Brain microvascular endothelial cell (primary cell): Measurements from ENCODE around the gene CACNA1B.

Source experiments
- DNase-seq: peaks from one replicate; pipeline ENCODE4 v3.0.0-alpha.2; 2020
- H3K27ac ChIP-seq: fragments of 250-450 bp; sonication (Bioruptor Pico); 2 replicates; pipeline ENCODE4 v1.5.1; 2020; ENCODE audit warnings: mild to moderate bottlenecking, moderate library complexity
- H3K27me3 ChIP-seq: fragments of 250-450 bp; sonication (Bioruptor Pico); replicated peaks from 2 replicates; pipeline ENCODE4 v1.5.1; 2020; ENCODE audit warnings: mild to moderate bottlenecking
- H3K36me3 ChIP-seq: fragments of 250-450 bp; sonication (Bioruptor Pico); replicated peaks from 2 replicates; pipeline ENCODE4 v1.5.1; 2020; ENCODE audit warnings: mild to moderate bottlenecking
- H3K4me3 ChIP-seq: 2 replicates; pipeline ENCODE4 v1.5.1; 2011; ENCODE audit warnings: low read depth, mild to moderate bottlenecking, control low read depth, low read length, moderate library complexity
- CTCF ChIP-seq: IDR thresholded peaks from 2 replicates; pipeline ENCODE4 v1.5.1; 2011; ENCODE audit warnings: low read depth, mild to moderate bottlenecking, moderate library complexity, low read length, control low read depth, inconsistent platforms; ENCODE audit errors: missing control alignments
- in situ Hi-C: cut with HindIII; loops from 2 replicates; pipeline ENCODE4 v1.10.0; 2017; ENCODE audit warnings: low sequenced_read_pairs, low pct_ligation_motif_present

Gene CACNA1B

DNA sequence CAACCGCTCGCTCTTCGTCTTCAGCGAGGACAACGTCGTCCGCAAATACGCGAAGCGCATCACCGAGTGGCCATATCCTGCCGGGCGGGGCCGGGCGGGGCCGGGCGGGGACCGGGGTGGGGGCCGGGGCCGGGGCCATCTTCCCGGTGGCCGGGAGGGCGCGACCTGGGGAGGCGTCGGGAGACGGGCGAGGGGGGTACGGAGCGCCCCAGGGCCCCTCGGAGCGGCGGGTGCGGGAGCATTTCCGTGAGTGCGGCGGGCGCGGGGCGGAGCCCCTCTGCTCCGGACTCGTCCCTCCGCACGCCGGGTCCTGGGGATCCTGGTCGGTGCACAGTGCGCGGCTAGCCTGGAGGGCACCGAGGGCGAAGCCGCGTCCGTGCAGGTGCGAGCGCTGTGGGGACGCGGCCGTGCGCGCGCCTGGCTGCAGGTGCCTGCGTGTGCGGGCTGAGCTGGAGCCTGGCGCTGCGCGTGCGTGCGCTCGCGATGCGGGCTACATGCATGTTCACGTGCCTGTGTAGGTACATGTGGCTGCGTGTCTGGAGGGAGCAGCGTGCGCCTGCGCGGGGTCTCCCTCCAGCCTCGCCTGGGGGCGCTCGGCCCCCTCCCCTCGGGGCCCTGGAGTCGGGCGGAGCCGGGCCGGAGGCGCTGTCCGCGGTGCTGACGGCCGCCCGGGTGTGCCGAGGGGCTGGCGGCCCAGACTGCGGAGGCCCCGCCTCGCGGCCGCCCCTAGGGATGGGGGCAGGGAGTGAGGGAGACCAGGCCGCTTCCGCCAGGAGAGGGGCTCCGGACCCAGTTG is 762 bp downstream of the CACNA1B start:
- peak; percentile 3 for DNase-seq
- H3K4me3 ChIP-seq, result peak overlapping the region; percentile 36
- in situ Hi-C loops, result no loop called here

DNA sequence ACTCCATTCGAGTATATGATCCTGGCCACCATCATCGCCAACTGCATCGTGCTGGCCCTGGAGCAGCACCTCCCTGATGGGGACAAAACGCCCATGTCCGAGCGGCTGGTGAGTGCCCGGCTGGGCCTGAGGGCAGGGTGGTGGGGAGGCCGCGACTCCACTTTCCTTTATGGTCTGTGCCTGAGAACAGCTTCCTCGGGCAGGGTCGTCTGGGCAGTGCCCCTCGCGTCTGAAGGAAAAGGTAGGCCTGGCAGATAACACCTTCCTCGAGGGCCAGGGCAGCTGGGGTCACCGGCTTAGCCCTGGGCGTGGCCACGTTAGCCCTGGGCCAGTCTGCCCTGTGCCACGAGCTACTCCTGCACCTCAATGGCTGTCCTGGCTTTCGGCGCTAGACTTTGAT is 1.5 kb downstream of the CACNA1B start:
- Histone ChIP-seq H3K27ac (no peak overlapping the region), H3K36me3 (no peaks in the 10 kb centered on the region), H3K4me3 (no peak overlapping the region), H3K27me3 (no peaks in the 10 kb centered on the region)
- in situ Hi-C loops, result no loop called here
- DNase-seq, result no peak
- no peak for TF ChIP-seq CTCF

More for the DNA sequence above, 762 bp downstream of the CACNA1B start:
- Histone ChIP-seq H3K36me3 (no peaks in the 10 kb centered on the region), H3K27me3 (no peaks in the 10 kb centered on the region), H3K27ac (no peak overlapping the region)
- TF ChIP-seq CTCF, result no peak

DNA sequence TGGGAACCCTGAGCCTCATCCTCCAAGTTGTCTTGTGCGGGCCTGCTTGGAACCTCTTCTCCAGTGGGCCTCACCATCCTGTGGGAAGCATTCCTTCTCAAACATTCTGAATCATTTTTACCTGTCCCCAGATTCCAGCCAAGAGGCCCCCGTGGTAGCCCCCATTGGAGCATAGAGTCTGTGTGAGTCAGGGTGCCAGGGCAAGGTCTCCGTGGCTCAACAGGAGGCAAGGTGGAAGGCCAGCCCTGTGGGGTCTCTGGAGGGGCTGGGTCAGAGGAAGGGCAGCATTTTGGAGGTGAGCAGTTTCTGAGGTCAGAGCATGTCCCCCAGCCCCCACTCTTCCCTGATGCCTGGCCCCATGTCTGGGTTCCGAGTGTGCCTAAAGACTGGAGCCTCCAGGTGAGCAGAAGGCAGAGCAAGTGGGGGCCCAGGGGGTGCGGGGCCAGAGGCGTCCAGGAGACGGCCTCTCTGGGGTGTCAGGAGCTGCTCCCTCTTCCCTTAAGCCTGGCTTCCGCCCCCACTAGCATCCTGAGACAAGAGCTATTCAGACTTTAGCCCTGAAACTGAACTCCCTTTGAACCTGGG is 2.1 kb downstream of the CACNA1B start:
- no peak for DNase-seq
- TF ChIP-seq CTCF, result no peak
- Histone ChIP-seq H3K27me3 (no peaks in the 10 kb centered on the region), H3K36me3 (no peaks in the 10 kb centered on the region), H3K27ac (no peak overlapping the region), H3K4me3 (no peak overlapping the region)
- in situ Hi-C loops, result no loop called here

GRCh38 chr9:137880160-137880975 is 2.8 kb downstream of the CACNA1B start:
- Histone ChIP-seq H3K36me3 (no peaks in the 10 kb centered on the region), H3K27me3 (no peaks in the 10 kb centered on the region), H3K27ac (no peak overlapping the region), H3K4me3 (no peak overlapping the region)
- TF ChIP-seq CTCF, result no peak
- no peak for DNase-seq
- in situ Hi-C loops, result no loop called here

DNA sequence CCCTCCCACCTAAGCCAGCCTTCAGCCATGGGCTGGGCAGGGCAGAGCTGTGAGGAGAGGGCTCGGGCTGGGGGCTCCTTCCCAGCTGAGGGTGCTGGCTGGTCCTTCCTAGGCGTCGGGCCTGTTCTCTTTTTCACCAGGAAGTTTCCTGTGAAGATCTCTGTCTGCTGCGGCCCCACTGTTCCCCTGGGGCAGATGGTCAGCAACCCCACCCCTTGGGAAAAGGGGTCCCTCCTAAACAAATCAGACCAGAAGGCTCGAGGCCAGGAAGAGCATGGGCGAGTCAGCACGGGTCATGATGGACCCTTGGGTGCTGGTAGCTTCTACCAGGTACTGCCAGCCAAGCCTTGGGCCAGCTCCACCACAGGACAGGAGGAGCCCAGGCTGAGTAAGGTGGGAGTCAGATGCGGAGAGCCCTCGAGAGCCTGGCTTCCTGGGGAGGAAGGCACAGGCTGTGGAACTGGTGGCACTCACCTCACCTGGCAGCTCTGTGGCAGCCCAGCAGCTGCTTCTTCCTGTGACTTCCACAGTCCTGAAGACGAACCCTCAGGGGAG is 3.5 kb downstream of the CACNA1B start:
- no peak for DNase-seq
- in situ Hi-C loops, result no loop called here
- Histone ChIP-seq H3K27ac (no peak overlapping the region), H3K27me3 (no peaks in the 10 kb centered on the region), H3K36me3 (no peaks in the 10 kb centered on the region), H3K4me3 (no peak overlapping the region)
- no peak for TF ChIP-seq CTCF
